ENCODE results near the gene KAZN.

The KAZN gene

GRCh38 chr1:14862114-14862771, 263.8 kb downstream of the KAZN start:
- H3K9ac ChIP-seq (ENCODE audit: low read depth, low read length, poor library complexity, severe bottlenecking) = no peak overlapping the region
- H3K27me3 ChIP-seq (ENCODE audit: insufficient read depth, low read length, poor library complexity, severe bottlenecking) = no peaks in the 10 kb centered on the region
- H3F3A ChIP-seq (ENCODE audit: low read depth) = no peaks in the 10 kb centered on the region
- H3K4me2 ChIP-seq (ENCODE audit: low read depth, low read length, poor library complexity, severe bottlenecking) = no peak overlapping the region
- H3K9me3 ChIP-seq (ENCODE audit: insufficient read depth, low read depth, low read length) = no peaks in the 10 kb centered on the region; the same call in 1 of the 2 replicates
- H4K20me1 ChIP-seq (ENCODE audit: insufficient read depth, low read length, poor library complexity, severe bottlenecking) = no peaks in the 10 kb centered on the region
- H3K4me3 ChIP-seq (ENCODE audit: low read length, poor library complexity, severe bottlenecking) = no peak overlapping the region
- no peaks in the 10 kb centered on the region for H3K9me2 ChIP-seq (replicated peaks; ENCODE audit: low read depth, low read length)
- TF ChIP-seq CTCF (conservative IDR thresholded peaks at IDR 0.05; ENCODE audit: low read length) (no peak), EZH2phosphoT487 (IDR thresholded peaks at IDR 0.05; ENCODE audit: borderline replicate concordance) (no peak)
- no peak overlapping the region for H2AFZ ChIP-seq (ENCODE audit: low read length)
- H3K79me2 ChIP-seq (ENCODE audit: insufficient read depth, low read length) = no peaks in the 10 kb centered on the region
- no peaks in the 10 kb centered on the region for H3K36me3 ChIP-seq (ENCODE audit: insufficient read depth, low read length)
- no peaks in the 10 kb centered on the region for H3K4me1 ChIP-seq (ENCODE audit: insufficient read depth, low read length, poor library complexity, severe bottlenecking)

GRCh38 chr1:14865106-14865505, 266.6 kb downstream of the KAZN start:
- Histone ChIP-seq H3K4me2 (ENCODE audit: low read depth, low read length, poor library complexity, severe bottlenecking) (no peak overlapping the region), H2AFZ (ENCODE audit: low read length) (no peak overlapping the region), H4K20me1 (ENCODE audit: insufficient read depth, low read length, poor library complexity, severe bottlenecking) (no peaks in the 10 kb centered on the region), H3F3A (ENCODE audit: low read depth) (no peaks in the 10 kb centered on the region), H3K9ac (ENCODE audit: low read depth, low read length, poor library complexity, severe bottlenecking) (no peak overlapping the region), H3K4me1 (ENCODE audit: insufficient read depth, low read length, poor library complexity, severe bottlenecking) (no peaks in the 10 kb centered on the region), H3K79me2 (ENCODE audit: insufficient read depth, low read length) (no peaks in the 10 kb centered on the region), H3K4me3 (ENCODE audit: low read length, poor library complexity, severe bottlenecking) (no peak overlapping the region), H3K9me2 (replicated peaks; ENCODE audit: low read depth, low read length) (no peaks in the 10 kb centered on the region), H3K9me3 (ENCODE audit: insufficient read depth, low read depth, low read length) (no peaks in the 10 kb centered on the region; the same call in 1 of the 2 replicates), H3K27me3 (ENCODE audit: insufficient read depth, low read length, poor library complexity, severe bottlenecking) (no peaks in the 10 kb centered on the region), H3K36me3 (ENCODE audit: insufficient read depth, low read length) (no peaks in the 10 kb centered on the region)
- no peak for TF ChIP-seq CTCF (conservative IDR thresholded peaks at IDR 0.05; ENCODE audit: low read length)
- no peak for TF ChIP-seq EZH2phosphoT487 (IDR thresholded peaks at IDR 0.05; ENCODE audit: borderline replicate concordance)

GRCh38 chr1:14866911-14867612, 268.6 kb downstream of the KAZN start:
- Histone ChIP-seq H3K27me3 (ENCODE audit: insufficient read depth, low read length, poor library complexity, severe bottlenecking) (no peaks in the 10 kb centered on the region), H3K4me2 (ENCODE audit: low read depth, low read length, poor library complexity, severe bottlenecking) (no peak overlapping the region), H3K79me2 (ENCODE audit: insufficient read depth, low read length) (no peaks in the 10 kb centered on the region)

More at GRCh38 chr1:14866911-14867612, 268.6 kb downstream of the KAZN start:
- no peak overlapping the region for H3K4me3 ChIP-seq (ENCODE audit: low read length, poor library complexity, severe bottlenecking)
- H3K9ac ChIP-seq (ENCODE audit: low read depth, low read length, poor library complexity, severe bottlenecking) = no peak overlapping the region
- H4K20me1 ChIP-seq (ENCODE audit: insufficient read depth, low read length, poor library complexity, severe bottlenecking) = no peaks in the 10 kb centered on the region
- H3K9me3 ChIP-seq (ENCODE audit: insufficient read depth, low read depth, low read length) = no peaks in the 10 kb centered on the region; the same call in 1 of the 2 replicates
- no peaks in the 10 kb centered on the region for H3K36me3 ChIP-seq (ENCODE audit: insufficient read depth, low read length)
- H3K9me2 ChIP-seq (replicated peaks; ENCODE audit: low read depth, low read length) = no peaks in the 10 kb centered on the region
- no peak overlapping the region for H2AFZ ChIP-seq (ENCODE audit: low read length)
- H3F3A ChIP-seq (ENCODE audit: low read depth) = no peaks in the 10 kb centered on the region
- TF ChIP-seq EZH2phosphoT487 (IDR thresholded peaks at IDR 0.05; ENCODE audit: borderline replicate concordance) = no peak
- no peak for TF ChIP-seq CTCF (conservative IDR thresholded peaks at IDR 0.05; ENCODE audit: low read length)
- no peaks in the 10 kb centered on the region for H3K4me1 ChIP-seq (ENCODE audit: insufficient read depth, low read length, poor library complexity, severe bottlenecking)
